RWPE1 (cell line): ENCODE data around the gene TUT1.
"Not testable (repeated sequence)": the region's sequence is repeated elsewhere in the genome, so short reads cannot be mapped to it uniquely, and the experiment has no call there.

Source experiments
- CTCF ChIA-PET: fragments of 350-600 bp; sonication (Branson Sonifier 250); formaldehyde crosslinking; extraction: SDS; loops from one replicate; lab custom pipeline; 2021; lab: Yijun Ruan, JAX
- POLR2A ChIA-PET: fragments of 400-600 bp; formaldehyde crosslinking; extraction: SDS; loops from one replicate; lab custom pipeline; 2020; ENCODE audit warnings: antibody characterized with exemption; ENCODE audit not compliant: low non-redundant PET; lab: Yijun Ruan, JAX
- DNase-seq: peaks from one replicate; pipeline ENCODE4 v3.0.0; 2012; ENCODE audit warnings: low spot score
- H3K27ac ChIP-seq: fragments of 450-650 bp; 2 replicates; pipeline ENCODE4 v1.5.1; 2017
- CTCF ChIP-seq: fragments of 450-650 bp; conservative IDR thresholded peaks from 2 replicates; pipeline ENCODE4 v1.5.1; 2017; ENCODE audit warnings: low read depth, mild to moderate bottlenecking

TUT1 gene

GRCh38 chr11:62554387-62555167, 36.7 kb downstream of the TUT1 start:
- TF ChIP-seq CTCF, result no peak
- no peak for DNase-seq
- ChIA-PET CTCF (interaction anchor here (0.5 to 3.4 kb wide), 3 partner anchors 12 to 67 kb away, joined by 4 to 14 read pairs (median 5); no protein-coding TSS in a partner anchor), POLR2A (interaction anchor here (1.1 kb wide), 1 partner anchor 19 kb away, joined by 3 read pairs; no protein-coding TSS in a partner anchor)
- H3K27ac ChIP-seq, result peak overlapping the region; percentile 100

GRCh38 chr11:62553839-62554361, 37.4 kb downstream of the TUT1 start:
- H3K27ac ChIP-seq, result peak overlapping the region; percentile 100
- no peak for TF ChIP-seq CTCF
- CTCF ChIA-PET, result interaction anchor here (0.5 to 3.4 kb wide), 3 partner anchors 11 to 67 kb away, joined by 4 to 14 read pairs (median 5); no protein-coding TSS in a partner anchor
- POLR2A ChIA-PET, result interaction anchor here (1.1 to 1.6 kb wide), 2 partner anchors 20 to 54 kb away, joined by 3 to 6 read pairs; partner anchors contain the start of gene EEF1G
- DNase-seq, result peak; percentile 81

- CTCF ChIA-PET, result interaction anchor here (0.8 to 3.4 kb wide), 2 partner anchors 11 to 159 kb away, joined by 3 to 14 read pairs; no protein-coding TSS in a partner anchor
- no peak for TF ChIP-seq CTCF
- DNase-seq, result peak; percentile 85
- POLR2A ChIA-PET, result interaction anchor here (1.0 to 1.6 kb wide), 3 partner anchors 10 to 54 kb away, joined by 3 to 6 read pairs (median 3); partner anchors contain the start of gene EEF1G
- peak overlapping the region; percentile 100 for H3K27ac ChIP-seq
Observed at GRCh38 chr11:62553080-62553838, 38.1 kb downstream of the TUT1 start.

- TF ChIP-seq CTCF, result no peak
- POLR2A ChIA-PET, result interaction anchor here (1.0 to 1.6 kb wide), 3 partner anchors 10 to 53 kb away, joined by 3 to 6 read pairs (median 3); partner anchors contain the start of gene EEF1G
- peak overlapping the region; percentile 100 for H3K27ac ChIP-seq
- CTCF ChIA-PET, result interaction anchor here (0.8 to 3.4 kb wide), 3 partner anchors 10 to 158 kb away, joined by 3 to 14 read pairs (median 6); no protein-coding TSS in a partner anchor
- DNase-seq, result no peak
Observed at GRCh38 chr11:62552485-62553079, 38.7 kb downstream of the TUT1 start.

- DNase-seq, POLR2A ChIA-PET: not testable (repeated sequence)
- CTCF ChIA-PET, result interaction anchor here (1.6 to 2.5 kb wide), 2 partner anchors 10 to 126 kb away, joined by 6 to 12 read pairs; no protein-coding TSS in a partner anchor
- H3K27ac ChIP-seq, result peak overlapping the region; percentile 100
Observed at GRCh38 chr11:62550478-62550877, 40.8 kb downstream of the TUT1 start.

GRCh38 chr11:62548545-62549335, 42.6 kb downstream of the TUT1 start:
- no peak for DNase-seq
- TF ChIP-seq CTCF, result no peak
- H3K27ac ChIP-seq, result peak overlapping the region; percentile 100
- ChIA-PET CTCF (interaction anchor here (0.7 to 2.5 kb wide), 4 partner anchors 9 to 282 kb away, joined by 3 to 12 read pairs (median 4); no protein-coding TSS in a partner anchor), POLR2A (no interaction called here)
